GM18498 (cell line): Measurements from ENCODE around the gene USP33.
A peak's percentile ranks its signal among the peaks of the same experiment; 100 is the strongest.
"Not testable (repeated sequence)": the region's sequence is repeated elsewhere in the genome, so short reads cannot be mapped to it uniquely, and the experiment has no call there.

Experiments used
- ATAC-seq: cut with Tn5 transposase; IDR thresholded peaks from one replicate; pipeline ENCODE4 v1.9.1; 2021; ENCODE audit warnings: mild to moderate bottlenecking, moderate library complexity; ENCODE audit not compliant: unreplicated experiment

The USP33 gene

DNA sequence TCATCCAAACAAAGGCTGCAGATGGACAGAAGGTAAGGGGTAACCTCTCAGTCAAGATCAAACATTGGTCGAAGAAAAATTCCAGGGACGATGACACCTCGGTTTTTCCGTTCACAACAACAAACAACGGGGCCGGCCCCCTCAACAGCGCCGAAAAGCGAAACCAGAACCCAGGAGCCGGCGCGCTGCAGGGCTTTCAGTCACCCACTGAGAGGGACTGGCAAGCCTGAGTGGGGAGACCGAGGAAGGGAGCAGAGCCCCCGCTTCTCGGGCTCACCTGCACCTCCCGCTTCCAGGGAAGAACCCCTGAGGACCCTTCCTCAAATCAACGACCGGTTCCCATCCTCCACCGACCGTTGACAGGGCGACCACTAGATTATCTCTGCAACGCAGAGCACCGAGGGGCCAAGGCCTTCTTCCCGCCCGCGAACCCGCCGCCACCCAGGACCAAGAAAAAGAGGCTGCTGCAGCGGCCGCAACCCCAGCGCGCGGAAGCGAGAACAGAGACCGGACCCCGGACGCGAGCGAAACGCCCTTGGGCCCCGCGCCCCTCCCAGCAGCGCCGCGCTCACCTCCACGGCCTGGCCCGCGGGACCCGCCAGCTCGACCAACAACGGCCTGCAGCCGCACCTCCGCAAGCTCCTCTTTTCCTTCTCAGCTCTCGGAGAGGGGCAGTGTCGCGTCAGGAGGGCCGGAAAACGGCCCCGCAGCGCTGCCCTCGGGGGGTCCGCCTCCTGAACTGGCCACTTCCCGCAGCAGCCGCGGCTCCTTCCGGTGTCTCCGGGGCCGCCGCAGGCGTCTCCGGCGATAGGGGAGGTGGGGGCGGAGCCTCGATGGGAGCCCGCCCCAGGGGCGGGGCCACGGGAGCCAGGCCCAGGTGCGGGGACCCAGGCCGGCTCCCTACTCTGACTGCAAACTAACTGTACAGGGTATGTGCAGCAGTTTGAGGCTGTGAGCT is at the start of gene USP33:
TSS of gene USP33 (minus strand) at position 782 of the 958 bp plus-strand sequence. CDS start 18,155 bp downstream, outside the sequence.
- peak; percentile 95 for ATAC-seq

DNA sequence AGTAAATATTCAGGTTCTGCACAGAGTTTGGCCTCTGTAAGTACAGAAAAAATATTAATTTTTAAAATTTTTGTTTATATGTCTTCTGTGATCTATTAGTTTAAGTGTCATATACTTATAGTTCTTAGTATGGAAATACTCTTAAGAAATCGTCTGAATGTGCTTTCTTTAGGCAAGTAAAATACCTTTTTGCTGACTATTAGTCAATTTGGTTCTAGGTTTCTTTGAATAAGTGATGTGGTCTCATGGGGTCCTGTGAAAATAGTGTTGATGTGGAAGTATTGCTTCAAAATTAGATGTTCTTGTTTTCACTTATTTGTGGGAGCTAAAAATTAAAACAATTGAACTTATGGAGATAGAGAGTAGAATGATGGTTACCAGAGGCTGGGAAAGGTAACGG is 43.7 kb upstream of the USP33 start:
- ATAC-seq, result no peak

DNA sequence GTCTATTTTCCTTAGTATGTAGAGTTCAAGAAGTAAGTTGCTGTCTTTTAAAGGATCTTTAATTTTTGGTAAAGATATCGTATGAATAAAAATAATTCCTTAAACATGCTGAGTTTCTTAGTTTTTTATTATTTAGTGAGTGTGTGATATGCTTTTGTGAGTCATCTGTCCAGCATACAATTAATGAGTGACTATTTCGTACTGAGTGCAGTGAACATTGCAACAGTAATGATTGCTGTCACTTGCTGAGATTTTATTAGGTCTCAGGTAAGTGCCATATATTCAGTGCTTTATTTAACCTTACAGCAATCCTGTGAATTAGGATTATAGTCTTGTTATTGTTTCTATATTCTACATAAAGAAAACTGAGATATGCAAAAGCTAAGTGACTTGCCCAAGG is 42.4 kb upstream of the USP33 start:
- no peak for ATAC-seq

DNA sequence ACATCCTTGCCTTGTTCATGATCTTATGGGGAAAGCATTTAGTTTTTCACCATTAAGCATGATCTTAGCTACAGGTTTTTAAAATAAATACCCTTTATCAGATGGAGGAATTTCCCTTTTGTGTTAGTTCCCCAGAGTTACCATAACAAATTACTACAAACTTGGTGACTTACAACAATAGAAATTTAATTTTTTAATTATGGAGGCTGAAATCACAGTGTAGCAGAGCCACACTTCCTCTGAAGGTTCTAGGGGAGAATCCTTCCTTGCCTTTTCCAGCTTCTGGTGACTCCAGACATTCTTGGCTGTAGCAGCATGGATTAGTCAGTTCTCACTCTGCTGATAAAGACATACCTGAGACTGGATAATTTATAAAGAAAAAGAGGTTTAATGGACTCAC is 38.3 kb upstream of the USP33 start:
- no peak for ATAC-seq

DNA sequence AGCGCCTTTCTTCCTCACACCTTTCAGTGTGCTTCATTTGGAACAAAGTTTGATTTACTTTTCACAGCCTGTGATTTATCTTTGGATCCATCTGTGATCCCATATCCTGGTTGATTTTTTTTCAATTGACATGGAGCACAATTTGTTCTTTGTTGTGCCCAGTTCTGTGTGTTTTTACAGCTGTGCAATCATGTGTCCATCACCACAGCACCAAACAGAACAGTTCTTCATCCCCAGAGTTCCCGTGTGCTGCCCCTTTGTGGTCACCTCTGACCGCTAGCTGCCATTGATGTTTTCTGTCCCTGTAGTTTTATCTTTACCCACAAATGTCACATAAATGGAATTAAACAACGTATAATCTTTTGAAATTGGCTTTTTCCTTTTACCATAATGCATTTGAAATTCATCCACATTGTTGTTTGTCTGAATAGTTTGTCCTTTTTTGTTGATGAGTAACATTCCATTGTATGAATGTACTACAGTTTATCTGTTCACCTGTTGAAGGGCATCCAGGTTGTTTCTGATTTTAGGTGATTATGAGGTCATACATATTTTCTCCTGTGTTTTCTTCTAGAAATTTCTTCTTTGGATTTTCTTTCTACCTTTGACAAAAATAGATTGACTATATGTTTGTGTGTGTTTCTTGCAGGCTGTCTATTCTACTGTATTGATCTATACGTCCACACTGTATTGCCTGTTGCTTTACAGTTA is 37.2 kb upstream of the USP33 start:
- ATAC-seq, result no peak

DNA sequence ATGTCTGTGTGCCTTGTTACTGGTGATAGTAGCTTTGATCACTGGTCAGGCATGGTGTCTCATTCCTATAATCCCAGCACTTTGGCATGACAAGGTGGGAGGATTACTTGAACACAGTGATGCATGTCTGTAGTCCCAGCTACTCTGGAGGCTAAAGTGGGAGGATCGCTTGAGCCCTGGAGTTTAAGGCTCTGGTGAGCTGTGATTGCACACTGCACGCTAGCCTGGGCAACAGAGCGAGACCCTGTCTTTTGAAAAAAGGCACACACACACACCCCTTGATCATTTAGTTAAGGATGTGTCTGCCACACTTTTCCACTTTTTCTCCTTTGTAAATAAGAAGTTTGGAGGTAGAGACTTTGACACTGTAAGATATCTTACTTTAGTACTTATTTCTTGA is 34.9 kb upstream of the USP33 start:
- no peak for ATAC-seq

DNA sequence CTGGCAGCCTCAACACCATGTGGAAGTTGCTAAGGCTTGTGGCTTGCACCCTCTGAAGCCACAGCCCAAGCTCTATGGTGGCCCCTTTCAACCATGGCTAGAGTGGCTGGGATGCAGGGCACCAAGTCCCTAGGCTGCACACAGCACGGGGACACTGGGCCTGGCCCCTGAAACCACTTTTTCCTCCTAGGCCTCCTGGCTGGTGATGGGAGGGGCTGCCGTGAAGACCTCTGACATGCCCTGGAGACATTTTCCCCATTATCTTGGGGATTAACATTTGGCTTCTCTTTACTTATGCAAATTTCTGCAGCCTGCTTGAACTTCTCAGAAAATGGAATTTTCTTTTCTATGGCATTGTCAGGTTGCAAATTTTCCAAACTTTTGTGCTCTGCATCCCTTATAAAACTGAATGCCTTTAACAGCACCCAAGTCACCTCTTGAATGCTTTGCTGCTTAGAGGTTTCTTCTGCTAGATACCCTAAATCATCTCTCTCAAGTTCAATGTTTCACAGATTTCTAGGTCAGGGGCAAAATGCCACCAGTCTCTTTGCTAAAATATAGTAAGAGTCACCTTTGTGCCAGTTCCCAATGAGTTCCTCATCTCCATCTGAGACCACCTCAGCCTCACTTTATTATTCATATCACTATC is 26.6 kb upstream of the USP33 start:
- ATAC-seq, result not testable (repeated sequence)

DNA sequence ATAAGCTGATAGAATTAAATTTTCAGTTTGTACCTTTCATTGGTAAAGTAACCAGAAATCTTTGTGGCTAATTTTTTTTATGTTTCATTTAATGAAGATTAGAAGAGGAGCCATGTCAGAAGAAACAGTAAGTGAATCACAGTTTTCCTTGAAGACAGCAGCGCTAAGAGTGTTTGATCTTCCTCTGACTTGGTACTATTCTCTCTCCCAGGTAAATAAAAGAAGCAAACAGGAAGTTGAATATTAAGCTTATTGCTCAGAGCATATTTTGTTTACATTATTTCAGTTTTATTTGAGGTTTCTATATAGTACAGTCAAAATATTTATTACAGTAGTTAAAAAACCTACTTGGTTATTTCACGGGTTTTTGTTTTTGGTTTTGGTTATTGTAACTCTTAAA is 23.5 kb upstream of the USP33 start:
- ATAC-seq, result no peak

DNA sequence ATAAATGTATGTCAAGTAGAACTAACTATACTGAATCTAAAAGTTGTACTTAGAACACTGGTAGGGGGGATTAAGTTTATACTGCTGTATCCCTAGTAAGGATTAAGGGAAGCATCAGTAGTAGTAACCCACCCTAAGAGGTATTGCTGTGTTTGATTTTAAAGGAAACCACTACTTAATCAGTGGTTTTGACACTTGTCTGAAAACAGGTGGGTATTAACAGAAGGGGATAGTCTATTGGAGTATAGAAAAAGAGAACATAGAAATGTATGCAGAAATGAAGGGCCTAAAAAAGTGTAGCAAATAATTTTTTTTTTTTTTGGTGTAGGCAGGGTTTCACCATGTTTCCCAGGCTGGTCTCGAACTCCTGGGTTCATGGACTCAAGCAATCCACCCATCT is 22.0 kb upstream of the USP33 start:
- no peak for ATAC-seq

DNA sequence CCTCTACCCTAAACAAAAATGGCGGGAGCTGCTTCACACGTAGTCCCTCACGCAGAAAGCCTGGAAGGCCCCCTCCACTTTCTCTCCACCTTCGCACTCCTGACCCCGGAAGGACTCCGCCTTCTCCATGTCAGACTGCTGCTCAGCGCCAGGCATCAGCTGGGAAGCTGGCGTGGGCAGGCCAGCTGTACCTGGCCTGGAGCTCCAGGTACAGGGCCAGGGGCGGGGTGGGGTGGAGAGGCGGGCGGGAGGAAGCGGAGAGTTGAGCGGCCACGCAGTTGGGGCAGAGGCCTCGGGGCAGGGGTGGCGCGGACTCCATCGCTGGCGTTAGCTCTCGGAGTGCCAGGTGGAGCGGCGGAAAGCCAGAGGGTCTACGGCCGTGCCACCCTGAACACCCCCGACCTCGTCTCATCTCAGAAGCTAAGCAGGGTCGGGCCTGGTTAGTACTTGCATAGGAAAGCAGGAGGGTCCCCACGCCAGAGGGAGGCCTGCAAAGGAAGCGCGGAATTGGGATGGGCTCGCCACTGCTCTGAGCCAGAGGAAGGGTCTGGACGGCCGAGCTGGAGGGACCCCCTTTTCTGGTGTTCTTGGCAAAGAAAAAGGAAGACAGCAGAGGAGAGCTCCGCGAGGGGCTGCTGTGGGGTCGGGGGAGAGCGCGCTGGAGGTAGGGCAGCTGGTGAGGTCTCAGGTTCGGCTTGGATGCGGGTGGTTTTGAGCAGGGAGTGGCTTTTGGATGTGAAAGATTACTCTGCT is 20.1 kb upstream of the USP33 start, which contains the start of gene MIGA1:
TSS of gene MIGA1 (plus strand) at position 121 of the 753 bp plus-strand sequence. CDS start 3,604 bp downstream, outside the sequence.
- peak; percentile 97 for ATAC-seq

DNA sequence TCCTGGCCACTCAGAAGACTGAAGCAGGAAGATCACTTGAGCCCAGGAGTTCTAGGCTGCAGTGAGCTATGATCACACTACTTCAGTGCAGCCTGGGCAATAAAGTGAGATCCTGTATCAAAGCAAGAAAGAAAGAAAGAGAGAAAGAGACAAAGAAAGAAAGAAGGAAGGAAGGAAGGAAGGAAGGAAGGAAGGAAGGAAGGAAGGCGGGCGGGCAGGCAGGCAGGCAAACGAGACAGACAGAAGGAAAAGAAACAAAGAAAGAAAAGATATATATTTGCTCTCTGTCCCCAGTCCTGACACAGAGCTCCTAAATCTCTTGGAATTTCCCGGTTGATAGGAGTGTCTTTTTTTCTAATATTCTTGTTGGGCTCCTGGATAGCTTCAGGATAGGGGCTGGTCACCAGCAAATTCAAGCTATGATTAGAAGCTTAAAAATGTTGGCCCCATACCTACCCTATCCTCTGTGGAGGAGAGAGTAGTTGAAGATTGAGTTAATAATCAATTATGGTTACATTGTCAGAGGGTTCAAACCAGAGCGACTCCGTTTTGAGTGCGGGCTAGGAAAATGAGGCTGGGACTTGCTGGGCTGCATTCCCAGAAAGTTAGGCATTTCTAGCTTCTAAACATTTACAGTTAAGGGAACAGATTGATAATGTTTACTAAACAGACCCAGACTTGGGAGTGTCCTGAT is 16.5 kb upstream of the USP33 start:
- no peak for ATAC-seq

DNA sequence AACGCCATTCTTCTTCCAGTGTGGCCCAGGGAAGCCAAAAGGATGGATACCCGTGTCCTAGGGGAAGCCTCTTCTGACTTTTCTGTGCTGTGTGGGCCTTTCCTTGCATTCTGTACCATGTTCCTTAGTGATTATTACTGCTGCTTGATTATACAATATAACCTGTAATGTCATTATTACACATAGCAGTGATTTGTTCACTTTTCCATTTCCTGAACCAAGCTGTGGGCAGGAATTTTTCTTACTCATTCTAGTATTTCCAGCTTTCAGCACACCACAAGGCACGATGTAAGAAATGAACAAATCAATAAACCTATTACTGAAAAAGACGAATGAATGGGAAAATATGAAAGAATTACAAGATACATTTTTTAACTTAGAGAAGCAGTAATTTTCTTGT is 8.4 kb upstream of the USP33 start:
- ATAC-seq, result no peak

DNA sequence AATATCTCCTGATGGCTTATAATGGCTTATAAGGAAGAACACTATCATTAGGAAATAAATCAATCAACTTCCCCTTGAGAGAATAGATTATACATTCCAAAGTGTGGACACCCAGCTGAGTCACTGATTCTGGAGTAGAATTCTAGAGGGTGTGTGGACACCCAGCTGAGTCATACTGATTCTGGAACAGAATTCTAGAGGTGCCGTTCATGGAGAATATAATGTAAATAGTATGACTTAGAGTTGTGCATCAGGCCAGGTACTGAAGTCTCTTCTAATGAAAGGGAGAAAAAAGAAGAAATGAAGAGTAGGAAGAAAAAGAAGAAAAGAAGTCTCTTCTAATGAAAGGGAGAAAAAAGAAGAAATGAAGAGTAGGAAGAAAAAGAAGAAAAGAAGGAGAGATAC is 2.4 kb upstream of the USP33 start:
- ATAC-seq, result no peak

DNA sequence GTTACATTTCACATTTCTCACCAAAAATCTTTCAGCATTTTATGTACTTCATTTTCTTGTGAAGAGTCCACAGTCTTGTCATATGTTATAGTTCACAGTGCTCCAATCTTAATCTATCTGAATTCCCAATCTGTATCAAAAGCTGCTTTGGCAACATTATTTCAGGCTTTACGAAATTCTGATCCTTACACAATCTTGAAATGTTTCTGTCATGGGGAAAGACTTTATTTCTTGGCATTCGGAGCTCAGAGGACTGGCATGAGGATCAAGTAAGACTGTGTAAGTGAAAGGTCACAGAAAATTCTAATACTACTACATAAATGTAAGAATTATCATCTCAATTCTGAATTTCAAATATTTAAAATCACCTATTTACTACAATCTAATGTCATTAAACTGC is 2.0 kb downstream of the USP33 start:
- no peak for ATAC-seq

DNA sequence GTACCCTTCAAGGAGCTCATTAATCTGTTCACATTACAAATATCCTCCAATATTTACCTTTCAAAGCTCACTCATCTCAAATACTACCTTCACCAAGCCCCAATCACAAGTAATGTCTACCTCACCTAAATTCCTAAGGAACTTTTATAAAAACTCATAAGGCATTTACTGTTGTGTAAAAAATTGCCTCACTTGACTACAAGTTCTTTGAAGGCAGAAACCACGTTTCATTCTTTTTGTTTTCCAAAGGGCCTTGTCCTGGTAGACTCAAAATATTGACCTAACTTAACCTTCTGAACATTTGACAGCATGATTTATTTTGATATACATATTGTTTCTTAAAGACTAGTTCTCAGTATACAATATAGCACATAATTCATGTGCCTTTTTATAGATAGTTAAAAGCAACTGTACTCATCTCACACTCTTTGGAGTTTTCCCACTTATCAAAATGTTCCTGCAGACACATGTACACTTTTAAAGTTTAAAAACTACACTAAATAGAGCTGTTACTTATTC is 2.5 kb downstream of the USP33 start:
- ATAC-seq, result no peak

DNA sequence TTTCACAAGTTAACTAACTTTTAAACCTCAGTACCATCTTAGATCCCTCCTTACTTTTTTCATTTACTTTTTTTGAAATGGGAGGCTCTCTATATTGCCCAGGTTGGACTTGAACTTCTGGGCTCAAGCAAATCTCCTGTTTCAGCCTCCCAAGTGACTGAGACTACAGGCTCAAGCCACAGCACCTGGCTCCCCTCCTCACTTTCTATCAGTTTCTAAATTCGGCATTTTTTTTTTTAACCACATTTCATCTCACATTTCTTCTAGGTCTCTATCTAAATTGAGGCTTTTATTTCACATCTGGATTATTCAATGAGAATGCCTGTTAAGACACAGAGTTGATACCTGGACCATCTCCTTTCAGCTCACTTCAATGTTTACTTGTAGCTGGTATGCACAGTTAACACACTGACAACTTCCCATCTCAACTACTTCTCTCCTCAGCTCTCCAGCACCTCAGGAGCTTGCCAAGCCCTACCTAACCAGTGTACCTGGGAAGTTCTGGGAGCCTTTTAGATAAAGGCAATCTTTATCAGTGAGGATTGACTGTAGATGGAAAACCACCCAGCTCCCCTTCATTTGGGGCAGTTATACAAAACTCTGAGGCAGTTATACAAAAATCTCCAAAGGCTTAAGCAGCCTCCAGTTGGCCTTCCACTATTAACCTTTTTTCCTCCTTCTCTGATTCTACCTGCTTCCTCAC is 3.4 kb downstream of the USP33 start:
- no peak for ATAC-seq

DNA sequence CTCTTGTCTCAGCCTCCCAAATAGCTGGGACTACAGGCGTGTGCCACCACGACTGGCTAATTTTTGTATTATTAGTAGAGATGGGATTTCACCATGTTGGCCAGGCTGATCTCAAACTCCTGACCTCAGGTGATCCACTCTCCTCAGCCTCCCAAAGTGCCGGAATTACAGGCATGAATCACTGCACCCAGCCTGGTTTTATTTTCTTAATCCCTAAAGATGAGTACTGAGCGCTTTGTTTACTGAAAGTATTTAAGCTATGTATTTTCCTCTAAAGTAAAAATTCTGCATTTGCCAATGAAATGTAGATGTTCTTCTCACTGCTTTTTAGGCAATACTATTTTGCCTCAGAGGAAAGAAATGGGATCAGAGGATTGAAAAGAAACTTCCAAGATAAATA is 10.2 kb downstream of the USP33 start:
- not testable (repeated sequence) for ATAC-seq

DNA sequence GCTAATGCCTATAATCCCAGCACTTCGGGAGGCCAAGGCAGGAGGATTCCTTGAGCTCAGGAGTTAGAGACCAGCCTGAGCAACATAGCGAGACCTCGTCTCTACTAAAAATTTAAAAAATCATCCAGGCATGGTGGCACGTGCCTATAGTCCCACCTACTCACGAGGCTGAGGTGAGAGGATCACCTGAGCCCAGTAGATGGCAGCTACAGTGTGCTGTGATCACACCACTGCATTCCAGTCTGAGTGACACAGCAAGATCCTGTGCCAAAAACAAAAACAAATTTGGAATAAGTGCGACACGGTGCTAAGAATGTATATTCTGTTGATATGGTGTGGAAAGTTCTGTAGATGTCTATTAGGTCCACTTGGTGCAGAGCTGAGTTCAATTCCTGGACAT is 15.1 kb downstream of the USP33 start:
- no peak for ATAC-seq

DNA sequence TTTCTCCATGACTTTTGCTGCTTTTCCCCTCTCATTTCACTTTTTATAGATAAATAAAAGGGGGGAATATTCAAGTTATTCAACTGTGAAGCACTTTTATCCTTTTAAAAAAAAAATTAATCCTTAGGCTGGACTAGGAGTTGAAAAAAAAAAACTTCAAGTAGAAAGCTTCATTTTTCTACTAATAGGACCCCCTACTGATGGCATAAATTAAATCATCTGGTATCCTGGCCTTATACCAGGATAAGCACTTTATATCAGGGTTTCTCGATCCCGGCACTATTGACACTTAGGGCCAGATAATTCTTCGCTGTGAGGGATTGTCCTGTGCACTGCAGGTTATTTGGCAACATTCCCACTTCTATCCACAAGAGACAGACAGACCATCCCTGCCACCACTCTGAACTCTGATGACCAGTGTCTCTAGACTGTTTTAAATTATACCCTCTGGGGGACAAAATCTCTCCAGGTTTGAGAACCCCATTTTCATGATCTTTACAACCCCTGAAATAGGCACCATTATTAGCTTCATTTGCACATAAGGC is 17.6 kb downstream of the USP33 start:
- no peak for ATAC-seq
